HEK293 (cell line): ENCODE results near the gene RANBP1.

Source experiments
- ZNF133 ChIP-seq: fragments of 450-650 bp; formaldehyde crosslinking; IDR thresholded peaks from 2 replicates; pipeline ENCODE4 v1.5.1; 2016; ENCODE audit warnings: missing biosample characterization, missing genetic modification characterization
- ZNF274 ChIP-seq, 2 experiments: fragments of 200-500 bp in 1 of 2; fragments of 450-650 bp in 1 of 2; sonication (Bioruptor generic) in 1 of 2; formaldehyde crosslinking in 1 of 2; IDR thresholded peaks; 2 replicates each; pipeline versions ENCODE4 v1.5.1 to v1.6.1; 2014 to 2016; ENCODE audit warnings: borderline replicate concordance in 1 of 2, inconsistent platforms in 1 of 2, low read length in 1 of 2, missing biosample characterization in 1 of 2, missing genetic modification characterization in 1 of 2
- ZNF311 ChIP-seq: fragments of 450-650 bp; formaldehyde crosslinking; IDR thresholded peaks from 2 replicates; pipeline ENCODE4 v1.5.1; 2017; ENCODE audit warnings: missing biosample characterization, missing genetic modification characterization, borderline replicate concordance
- ZNF48 ChIP-seq: fragments of 450-650 bp; formaldehyde crosslinking; IDR thresholded peaks from 2 replicates; pipeline ENCODE4 v1.5.1; 2016; ENCODE audit warnings: missing biosample characterization, missing genetic modification characterization
- ZNF639 ChIP-seq: fragments of 450-650 bp; formaldehyde crosslinking; IDR thresholded peaks from 2 replicates; pipeline ENCODE4 v1.5.1; 2016; ENCODE audit warnings: missing biosample characterization, missing genetic modification characterization
- TF ChIP-seq, protein P1 (sequence below): fragments of 450-650 bp; formaldehyde crosslinking; IDR thresholded peaks from 2 replicates; pipeline ENCODE4 v1.5.1; 2016; ENCODE audit warnings: missing biosample characterization, missing genetic modification characterization

GRCh38 chr22:20136603-20136873 lies 20.6 kb downstream of the RANBP1 start:
- TF ChIP-seq, protein P1, sequence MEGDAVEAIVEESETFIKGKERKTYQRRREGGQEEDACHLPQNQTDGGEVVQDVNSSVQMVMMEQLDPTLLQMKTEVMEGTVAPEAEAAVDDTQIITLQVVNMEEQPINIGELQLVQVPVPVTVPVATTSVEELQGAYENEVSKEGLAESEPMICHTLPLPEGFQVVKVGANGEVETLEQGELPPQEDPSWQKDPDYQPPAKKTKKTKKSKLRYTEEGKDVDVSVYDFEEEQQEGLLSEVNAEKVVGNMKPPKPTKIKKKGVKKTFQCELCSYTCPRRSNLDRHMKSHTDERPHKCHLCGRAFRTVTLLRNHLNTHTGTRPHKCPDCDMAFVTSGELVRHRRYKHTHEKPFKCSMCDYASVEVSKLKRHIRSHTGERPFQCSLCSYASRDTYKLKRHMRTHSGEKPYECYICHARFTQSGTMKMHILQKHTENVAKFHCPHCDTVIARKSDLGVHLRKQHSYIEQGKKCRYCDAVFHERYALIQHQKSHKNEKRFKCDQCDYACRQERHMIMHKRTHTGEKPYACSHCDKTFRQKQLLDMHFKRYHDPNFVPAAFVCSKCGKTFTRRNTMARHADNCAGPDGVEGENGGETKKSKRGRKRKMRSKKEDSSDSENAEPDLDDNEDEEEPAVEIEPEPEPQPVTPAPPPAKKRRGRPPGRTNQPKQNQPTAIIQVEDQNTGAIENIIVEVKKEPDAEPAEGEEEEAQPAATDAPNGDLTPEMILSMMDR (tag by site-specific recombination) = no peak
- no peak for TF ChIP-seq ZNF311
- no peak for TF ChIP-seq ZNF48 (tag by site-specific recombination)
- no peak for TF ChIP-seq ZNF133 (tag by site-specific recombination)
- no peak for TF ChIP-seq ZNF274 (IDR thresholded peaks at IDR 0.05; ENCODE audit: low read length)
- TF ChIP-seq ZNF274 (tag by site-specific recombination; IDR thresholded peaks at IDR 0.05; ENCODE audit: borderline replicate concordance) = no peak
- TF ChIP-seq ZNF639 (tag by site-specific recombination) = no peak
